ENCODE measurements around the gene TEN1. TPM values are rescaled to one million over a fixed set of nuclear protein-coding genes. Genes with fewer than 3 reads are reported as not detected.

The TEN1 gene
- total and polyA plus RNA-seq, 10 donors, result 6.0 to 38.7 (median 17.0) TPM

DNA sequence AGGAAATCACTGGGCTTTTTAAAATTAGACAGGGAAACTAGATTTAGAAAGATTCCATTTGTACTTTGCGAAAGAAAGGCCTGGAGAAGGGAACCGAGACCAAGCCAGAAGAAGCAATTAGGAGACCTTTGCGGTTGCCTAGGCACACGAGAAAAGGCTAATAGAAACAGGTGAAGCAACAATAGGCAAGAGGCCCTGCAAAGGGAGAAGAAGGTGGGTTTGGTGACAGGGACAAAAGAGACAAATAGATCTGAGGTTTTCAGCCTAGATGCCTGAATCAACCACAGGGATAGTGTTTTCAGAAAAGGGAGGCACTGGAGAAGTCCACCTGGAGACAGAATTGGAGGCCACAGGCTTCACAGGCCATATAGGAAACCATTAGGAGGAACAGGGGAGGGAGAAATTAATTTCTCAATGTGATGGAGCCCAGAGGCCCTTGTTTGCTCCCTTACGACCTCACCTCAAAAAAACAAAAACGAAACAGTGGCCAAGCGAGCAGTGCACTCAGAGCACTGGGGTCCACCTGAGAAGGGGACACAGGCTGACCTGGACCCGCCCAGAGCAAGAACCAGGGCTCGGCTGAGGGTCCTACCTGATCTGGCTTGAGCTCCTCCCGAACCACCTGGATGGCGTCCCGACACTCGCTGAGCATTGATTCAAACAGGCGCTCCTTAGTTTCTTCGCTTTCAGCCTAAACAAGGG, 70.9 kb downstream of the TEN1 start:
- H3K27me3 ChIP-seq (replicated peaks in 1 of 7), result no peaks in the 10 kb centered on the region
- peaks cover 8 to 100% (median 94%) of the 10 kb centered on the region in 6 donors for H3K36me3 ChIP-seq
- no peak for DNase-seq
- TF ChIP-seq POLR2A (IDR thresholded peaks at IDR 0.05) (no peak), POLR2AphosphoS5 (IDR thresholded peaks at IDR 0.05) (no peak)
- TF ChIP-seq, protein P1, sequence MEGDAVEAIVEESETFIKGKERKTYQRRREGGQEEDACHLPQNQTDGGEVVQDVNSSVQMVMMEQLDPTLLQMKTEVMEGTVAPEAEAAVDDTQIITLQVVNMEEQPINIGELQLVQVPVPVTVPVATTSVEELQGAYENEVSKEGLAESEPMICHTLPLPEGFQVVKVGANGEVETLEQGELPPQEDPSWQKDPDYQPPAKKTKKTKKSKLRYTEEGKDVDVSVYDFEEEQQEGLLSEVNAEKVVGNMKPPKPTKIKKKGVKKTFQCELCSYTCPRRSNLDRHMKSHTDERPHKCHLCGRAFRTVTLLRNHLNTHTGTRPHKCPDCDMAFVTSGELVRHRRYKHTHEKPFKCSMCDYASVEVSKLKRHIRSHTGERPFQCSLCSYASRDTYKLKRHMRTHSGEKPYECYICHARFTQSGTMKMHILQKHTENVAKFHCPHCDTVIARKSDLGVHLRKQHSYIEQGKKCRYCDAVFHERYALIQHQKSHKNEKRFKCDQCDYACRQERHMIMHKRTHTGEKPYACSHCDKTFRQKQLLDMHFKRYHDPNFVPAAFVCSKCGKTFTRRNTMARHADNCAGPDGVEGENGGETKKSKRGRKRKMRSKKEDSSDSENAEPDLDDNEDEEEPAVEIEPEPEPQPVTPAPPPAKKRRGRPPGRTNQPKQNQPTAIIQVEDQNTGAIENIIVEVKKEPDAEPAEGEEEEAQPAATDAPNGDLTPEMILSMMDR (IDR thresholded peaks at IDR 0.05 in 8 of 11, conservative IDR thresholded peaks at IDR 0.05 in 3 of 11), result no peak
- peaks cover 0 to 8% (median 3%) of the 10 kb centered on the region in 6 donors for H3K4me1 ChIP-seq
- intact Hi-C loops (cut with DNase I; ENCODE audit: low total_unique reads), result no loop called here
- no peak overlapping the region for H3K27ac ChIP-seq
- 92 to 95% (median 95%) methylated on average over 15 of the region's 15 CpGs for WGBS, 5 donors
- H3K4me3 ChIP-seq, result no peak overlapping the region
- H3K9me3 ChIP-seq, result no peaks in the 10 kb centered on the region

Other genes starting within 250 kb of the TEN1 start
- gene GALK1, start 214.0 kb upstream of the TEN1 start, total RNA-seq, result 10 to 100 TPM; 23.5 to 45.1 (median 33.5) TPM
- gene GALK1, start 214.0 kb upstream of the TEN1 start, polyA plus RNA-seq, result 10 to 100 TPM; 34.2 to 45.9 (median 37.0) TPM
- 10 to 100 TPM; 35.4 to 53.8 (median 48.6) TPM for gene UNK, start 194.4 kb upstream of the TEN1 start, total RNA-seq
- 10 to 100 TPM; 19.0 to 41.9 (median 25.8) TPM for gene UNK, start 194.4 kb upstream of the TEN1 start, polyA plus RNA-seq
- 100 to 1,000 TPM in 6 of 7 donors, 10 to 100 TPM in 1; 87.1 to 187 (median 129) TPM for gene UNC13D, start 134.8 kb upstream of the TEN1 start, total RNA-seq
- gene UNC13D, start 134.8 kb upstream of the TEN1 start, polyA plus RNA-seq, result 10 to 100 TPM; 36.4 to 86.1 (median 53.0) TPM
- gene WBP2, start 123.9 kb upstream of the TEN1 start, total RNA-seq, result 100 to 1,000 TPM in 4 of 7 donors, 10 to 100 TPM in 3; 46.7 to 144 (median 125) TPM
- gene WBP2, start 123.9 kb upstream of the TEN1 start, polyA plus RNA-seq, result 100 to 1,000 TPM in 1 of 3 donors, 10 to 100 TPM in 2; 70.2 to 104 (median 74.1) TPM
- gene TRIM47, start 100.7 kb upstream of the TEN1 start, total RNA-seq, result 10 to 100 TPM; 30.8 to 73.8 (median 38.5) TPM
- 10 to 100 TPM; 28.1 to 42.0 (median 28.4) TPM for gene TRIM47, start 100.7 kb upstream of the TEN1 start, polyA plus RNA-seq
- gene TRIM65, start 82.3 kb upstream of the TEN1 start, total RNA-seq, result 10 to 100 TPM; 20.0 to 26.5 (median 23.5) TPM
- 10 to 100 TPM in 2 of 3 donors, 1 to 10 TPM in 1; 9.0 to 28.2 (median 11.6) TPM for gene TRIM65, start 82.3 kb upstream of the TEN1 start, polyA plus RNA-seq
- gene MRPL38, start 74.4 kb upstream of the TEN1 start, total RNA-seq, result 10 to 100 TPM; 40.1 to 90.6 (median 74.7) TPM
- gene MRPL38, start 74.4 kb upstream of the TEN1 start, polyA plus RNA-seq, result 10 to 100 TPM; 59.3 to 90.3 (median 80.8) TPM
- gene FBF1, start 38.2 kb upstream of the TEN1 start, total RNA-seq, result 10 to 100 TPM in 4 of 7 donors, 1 to 10 TPM in 3; 7.7 to 16.0 (median 10.3) TPM
- gene FBF1, start 38.2 kb upstream of the TEN1 start, polyA plus RNA-seq, result 10 to 100 TPM in 1 of 3 donors, 1 to 10 TPM in 2; 5.2 to 14.4 (median 7.3) TPM
- 10 to 100 TPM; 36.0 to 60.2 (median 45.9) TPM for gene ACOX1, start 74 bp upstream of the TEN1 start, total RNA-seq
- 1 to 10 TPM; 6.3 to 9.8 (median 6.8) TPM for gene ACOX1, start 74 bp upstream of the TEN1 start, polyA plus RNA-seq
- gene CDK3, start 21.6 kb downstream of the TEN1 start, total RNA-seq, result 10 to 100 TPM in 2 of 7 donors, 1 to 10 TPM in 5; 6.7 to 12.0 (median 7.1) TPM
- 10 to 100 TPM; 13.8 to 39.8 (median 31.2) TPM for gene CDK3, start 21.6 kb downstream of the TEN1 start, polyA plus RNA-seq
- gene EVPL, start 48.1 kb downstream of the TEN1 start, total RNA-seq, result under 1 TPM in 4 of 7 donors, not detected in 3; 0.06 to 0.56 (median 0.20) TPM
- under 1 TPM; 0.04 to 0.29 (median 0.05) TPM for gene EVPL, start 48.1 kb downstream of the TEN1 start, polyA plus RNA-seq
- gene SRP68, start 93.3 kb downstream of the TEN1 start, total RNA-seq, result 10 to 100 TPM; 39.4 to 62.0 (median 56.1) TPM
- 10 to 100 TPM; 24.5 to 40.9 (median 26.8) TPM for gene SRP68, start 93.3 kb downstream of the TEN1 start, polyA plus RNA-seq
- gene GALR2, start 95.5 kb downstream of the TEN1 start, total RNA-seq, result under 1 TPM in 3 of 7 donors, not detected in 4; 0.26 to 0.93 (median 0.51) TPM
- gene GALR2, start 95.5 kb downstream of the TEN1 start, polyA plus RNA-seq, result under 1 TPM in 1 of 3 donors, not detected in 2; 0.06 TPM
- gene ZACN, start 99.9 kb downstream of the TEN1 start, total RNA-seq, result under 1 TPM in 2 of 7 donors, not detected in 5; 0.17 to 0.27 TPM
- gene ZACN, start 99.9 kb downstream of the TEN1 start, polyA plus RNA-seq, result 1 to 10 TPM; 1.0 to 1.9 (median 1.4) TPM
- gene EXOC7, start 124.5 kb downstream of the TEN1 start, total RNA-seq, result 100 to 1,000 TPM in 4 of 7 donors, 10 to 100 TPM in 3; 64.5 to 128 (median 104) TPM
- 10 to 100 TPM; 26.2 to 51.5 (median 35.0) TPM for gene EXOC7, start 124.5 kb downstream of the TEN1 start, polyA plus RNA-seq
- gene FOXJ1, start 162.0 kb downstream of the TEN1 start, total RNA-seq, result under 1 TPM in 1 of 7 donors, not detected in 6; 0.13 TPM
- gene FOXJ1, start 162.0 kb downstream of the TEN1 start, polyA plus RNA-seq, result under 1 TPM in 1 of 3 donors, not detected in 2; 0.05 TPM